ENCODE results near the gene DNAH3. TPM values are rescaled to one million over a fixed set of nuclear protein-coding genes. Genes with fewer than 3 reads are reported as not detected.

DNAH3 gene
- total RNA-seq, 1 experiment from 2014 or later = 0.24 TPM

- H4K91ac ChIP-seq (ENCODE audit: insufficient read length, low read depth, low read length) = no peak overlapping the region
- H3K4me1 ChIP-seq (ENCODE audit: insufficient read depth, low read length) = no peaks in the 10 kb centered on the region
- no peak for DNase-seq
- no peak overlapping the region for H4K5ac ChIP-seq (ENCODE audit: insufficient read length, low read depth, low read length)
- H2BK5ac ChIP-seq (ENCODE audit: insufficient read length, low read length) = no peak overlapping the region
- H3K23ac ChIP-seq (ENCODE audit: insufficient read length, low read depth, low read length) = no peak overlapping the region
- no peak overlapping the region for H3K9ac ChIP-seq (ENCODE audit: extremely low read depth, insufficient read length, low read length)
- no peak overlapping the region for H3K56ac ChIP-seq (ENCODE audit: insufficient read length, low read depth, low read length)
- no peaks in the 10 kb centered on the region for H4K20me1 ChIP-seq (ENCODE audit: control insufficient read depth, insufficient read depth, insufficient read length)
- H3K79me2 ChIP-seq (ENCODE audit: insufficient read depth, low read length) = peaks cover 2% of the 10 kb centered on the region; the same call in 1 of the 2 replicates
- no peaks in the 10 kb centered on the region for H3K79me1 ChIP-seq (ENCODE audit: insufficient read depth, low read depth, low read length, poor library complexity, severe bottlenecking)
- no peaks in the 10 kb centered on the region for H3K27me3 Mint-ChIP-seq (ENCODE audit: low read depth)
- H3K27ac Mint-ChIP-seq = no peak overlapping the region
- no peak overlapping the region for H3K4ac ChIP-seq (ENCODE audit: low read depth, low read length)
- no peak overlapping the region for H3K14ac ChIP-seq (ENCODE audit: insufficient read depth, low read length)
- H2BK12ac ChIP-seq (ENCODE audit: insufficient read length, low read depth, low read length) = no peak overlapping the region
- H3K4me3 Mint-ChIP-seq = no peak overlapping the region
- H3K9me3 ChIP-seq (ENCODE audit: control insufficient read depth, low read depth, low read length) = peaks cover 10% of the 10 kb centered on the region
- no peak overlapping the region for H2AK5ac ChIP-seq (ENCODE audit: insufficient read length, low read length)
- peaks cover 69 to 90% (median 84%) of the 10 kb centered on the region in 3 experiments for H3K36me3 Mint-ChIP-seq (ENCODE audit: insufficient read depth in 1 of 3, low read depth in 3 of 3)
- no CpG with 5 or more reads among the region's 13 CpGs for WGBS (ENCODE audit: extremely low coverage, insufficient read length, low lambda C conversion rate)
- H3K4me1 Mint-ChIP-seq = peaks cover 2 to 3% of the 10 kb centered on the region in 2 experiments; a peak in 3 of 4 replicates
- no peak overlapping the region for H3K4me2 ChIP-seq (ENCODE audit: insufficient read depth, insufficient read length, low read length)
- H2BK15ac ChIP-seq (ENCODE audit: low read depth, low read length) = no peak overlapping the region
- no peak overlapping the region for H2BK120ac ChIP-seq (ENCODE audit: low read depth, low read length, poor library complexity, severe bottlenecking)
- H3K27me3 ChIP-seq (ENCODE audit: insufficient read depth, low read length) = no peaks in the 10 kb centered on the region
- no peak overlapping the region for H2AFZ ChIP-seq (ENCODE audit: low read length)
- H3K9me3 Mint-ChIP-seq = peaks cover 30 to 35% of the 10 kb centered on the region in 2 experiments
- no peak overlapping the region for H3K18ac ChIP-seq (ENCODE audit: insufficient read length, low read depth, low read length)
- no peak overlapping the region for H2BK20ac ChIP-seq (ENCODE audit: low read depth, low read length, poor library complexity, severe bottlenecking)
- H3T11ph ChIP-seq (ENCODE audit: low read length) = no peak overlapping the region
- no peak overlapping the region for H4K8ac ChIP-seq (replicated peaks; ENCODE audit: insufficient read length, low read depth, low read length)
- H3K23me2 ChIP-seq (ENCODE audit: insufficient read length, low read depth, low read length, poor library complexity, severe bottlenecking) = no peaks in the 10 kb centered on the region
- no peak overlapping the region for H3K27ac ChIP-seq (ENCODE audit: insufficient read length, low read depth, low read length)
- TF ChIP-seq CTCF (conservative IDR thresholded peaks at IDR 0.05) = no peak
Observed at GRCh38 chr16:21179126-21179982, 28.7 kb upstream of the DNAH3 start.

All from H9 (cell line).